PC-3 (cell line): ENCODE results near the gene SMIM14. TPM values are rescaled to one million over a fixed set of nuclear protein-coding genes. Genes with fewer than 3 reads are reported as not detected.

Experiments used
- ATAC-seq: fragments of 200-7000 bp; cut with Tn5 transposase; 2 replicates; pipeline ENCODE4 v1.9.1; 2020; ENCODE audit warnings: mild to moderate bottlenecking, moderate library complexity
- BruUV-seq: library from RNA; stranded (reverse); fragments of 400-500 nt; replicated peaks from 2 replicates; lab custom pipeline; 2021; lab: Mats Ljungman, UMichigan
- CTCF ChIA-PET: fragments of 300-600 bp; sonication (Branson Sonifier 250); formaldehyde crosslinking; loops from one replicate; lab custom pipeline; 2022; ENCODE audit warnings: antibody characterized with exemption; lab: Charles Lee
- POLR2A ChIA-PET: fragments of 300-600 bp; sonication (Branson Sonifier 250); formaldehyde crosslinking; loops from one replicate; lab custom pipeline; 2022; ENCODE audit warnings: antibody characterized with exemption; ENCODE audit not compliant: unreplicated experiment; lab: Charles Lee
- DNase-seq: peaks from one replicate; pipeline ENCODE4 v3.0.0-alpha.2; 2015
- H2AFZ ChIP-seq: fragments of 300-600 bp; sonication (generic); 2 replicates; pipeline ENCODE4 v1.6.0; 2016; ENCODE audit warnings: antibody characterized with exemption, low read length
- H3F3A ChIP-seq: fragments of 300-600 bp; sonication (generic); one replicate; pipeline ENCODE4 v1.6.0; 2017; ENCODE audit warnings: antibody characterized with exemption, low read length, control low read depth, mild to moderate bottlenecking; ENCODE audit not compliant: unreplicated experiment
- H3K27ac ChIP-seq: fragments of 300-600 bp; sonication (generic); 2 replicates; pipeline ENCODE4 v1.5.1; 2016; ENCODE audit warnings: mild to moderate bottlenecking, low read length
- H3K27me3 ChIP-seq: fragments of 300-600 bp; sonication (generic); 2 replicates; pipeline ENCODE4 v1.6.1; 2016; ENCODE audit warnings: low read length, mixed read lengths
- H3K36me3 ChIP-seq: fragments of 300-600 bp; sonication (generic); 2 replicates; pipeline ENCODE4 v1.6.1; 2016; ENCODE audit warnings: low read depth, mixed run types, low read length, mixed read lengths
- H3K4me1 ChIP-seq: fragments of 300-600 bp; sonication (generic); 2 replicates; pipeline ENCODE4 v1.5.1; 2016; ENCODE audit warnings: low read length; ENCODE audit not compliant: insufficient read depth
- H3K4me2 ChIP-seq: fragments of 300-600 bp; sonication (generic); 2 replicates; pipeline ENCODE4 v1.6.0; 2016; ENCODE audit warnings: low read length
- H3K4me3 ChIP-seq: fragments of 300-600 bp; sonication (generic); 2 replicates; pipeline ENCODE4 v1.5.1; 2016; ENCODE audit warnings: mild to moderate bottlenecking, low read length, mixed read lengths
- H3K79me2 ChIP-seq: fragments of 300-600 bp; sonication (generic); 2 replicates; pipeline ENCODE4 v1.6.1; 2017; ENCODE audit warnings: low read length, mixed read lengths
- H3K9ac ChIP-seq: fragments of 300-600 bp; sonication (generic); 2 replicates; pipeline ENCODE4 v1.6.0; 2016; ENCODE audit warnings: mild to moderate bottlenecking, low read length
- H3K9me2 ChIP-seq: fragments of 300-600 bp; sonication (generic); replicated peaks from 2 replicates; pipeline ENCODE4 v1.6.1; 2016; ENCODE audit warnings: mixed run types, low read length, mixed read lengths
- H3K9me3 ChIP-seq: fragments of 300-600 bp; sonication (generic); 2 replicates; pipeline ENCODE4 v1.6.1; 2016; ENCODE audit warnings: low read length, mixed read lengths
- H4K20me1 ChIP-seq: fragments of 300-600 bp; sonication (generic); 2 replicates; pipeline ENCODE4 v1.6.1; 2016; ENCODE audit warnings: low read length, mixed read lengths
- EZH2 ChIP-seq: fragments of 300-600 bp; sonication (generic); IDR thresholded peaks from one replicate; pipeline ENCODE4 v1.6.1; 2017; ENCODE audit warnings: antibody characterized with exemption, mild to moderate bottlenecking, low read length; ENCODE audit not compliant: unreplicated experiment
- EZH2phosphoT487 ChIP-seq: fragments of 300-600 bp; sonication (generic); IDR thresholded peaks from 2 replicates; pipeline ENCODE4 v1.6.1; 2018; ENCODE audit warnings: mild to moderate bottlenecking, antibody characterized with exemption, low read length, borderline replicate concordance
- intact Hi-C: fragments of 100-400 bp; cut with micrococcal nuclease; formaldehyde crosslinking; loops from 2 replicates; pipeline ENCODE4 v1.9.0; 2023
- total RNA-seq: library from RNA; depleted of rRNA; stranded (reverse); fragments of >200 nt; gene quantifications from 2 replicates; pipeline ENCODE4 v1.2.3, GENCODE V29; 2014
- TF ChIP-seq, protein P1 (sequence below): fragments of 300-600 bp; sonication (generic); conservative IDR thresholded peaks from 2 replicates; pipeline ENCODE4 v1.5.1; 2017; ENCODE audit warnings: antibody characterized with exemption, low read depth, mild to moderate bottlenecking, low read length

SMIM14 gene
- total RNA-seq, 1 experiment from 2014 or later = 4.8 TPM

DNA sequence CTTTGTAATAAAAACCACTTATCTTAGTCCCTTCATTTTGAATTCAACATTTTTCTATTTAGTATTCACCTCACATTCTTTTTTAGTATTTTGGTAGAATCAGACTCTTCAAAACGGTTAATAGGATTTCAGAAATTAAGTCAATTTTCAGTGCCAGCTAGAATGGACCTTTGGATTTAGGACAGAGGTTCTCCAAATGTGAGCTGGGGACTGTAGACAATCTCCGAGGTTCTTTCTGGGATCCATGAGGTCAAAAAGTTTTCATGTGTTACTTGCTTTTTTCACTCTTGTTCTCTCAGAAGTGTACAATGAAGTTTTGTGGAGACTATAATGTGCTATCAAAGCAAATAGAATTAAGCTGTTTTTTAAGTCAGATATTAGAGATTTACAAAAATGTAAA lies 109.1 kb downstream of the SMIM14 start:
- DNase-seq (no peak), ATAC-seq (no peak)
- no peaks in the 10 kb centered on the region for H3F3A ChIP-seq
- peaks cover 13% of the 10 kb centered on the region for H3K4me1 ChIP-seq
- CTCF ChIA-PET = no interaction called here
- intact Hi-C loops = loop anchor here (5.0 kb wide), 2 partner anchors 43 to 62 kb away; no protein-coding TSS in a partner anchor
- H4K20me1 ChIP-seq = no peaks in the 10 kb centered on the region
- no peaks in the 10 kb centered on the region for H3K9me2 ChIP-seq
- no peak overlapping the region for H2AFZ ChIP-seq
- no peak for TF ChIP-seq EZH2phosphoT487
- TF ChIP-seq, protein P1, sequence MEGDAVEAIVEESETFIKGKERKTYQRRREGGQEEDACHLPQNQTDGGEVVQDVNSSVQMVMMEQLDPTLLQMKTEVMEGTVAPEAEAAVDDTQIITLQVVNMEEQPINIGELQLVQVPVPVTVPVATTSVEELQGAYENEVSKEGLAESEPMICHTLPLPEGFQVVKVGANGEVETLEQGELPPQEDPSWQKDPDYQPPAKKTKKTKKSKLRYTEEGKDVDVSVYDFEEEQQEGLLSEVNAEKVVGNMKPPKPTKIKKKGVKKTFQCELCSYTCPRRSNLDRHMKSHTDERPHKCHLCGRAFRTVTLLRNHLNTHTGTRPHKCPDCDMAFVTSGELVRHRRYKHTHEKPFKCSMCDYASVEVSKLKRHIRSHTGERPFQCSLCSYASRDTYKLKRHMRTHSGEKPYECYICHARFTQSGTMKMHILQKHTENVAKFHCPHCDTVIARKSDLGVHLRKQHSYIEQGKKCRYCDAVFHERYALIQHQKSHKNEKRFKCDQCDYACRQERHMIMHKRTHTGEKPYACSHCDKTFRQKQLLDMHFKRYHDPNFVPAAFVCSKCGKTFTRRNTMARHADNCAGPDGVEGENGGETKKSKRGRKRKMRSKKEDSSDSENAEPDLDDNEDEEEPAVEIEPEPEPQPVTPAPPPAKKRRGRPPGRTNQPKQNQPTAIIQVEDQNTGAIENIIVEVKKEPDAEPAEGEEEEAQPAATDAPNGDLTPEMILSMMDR = no peak
- TF ChIP-seq EZH2 = no peak
- no peak overlapping the region for H3K4me3 ChIP-seq
- H3K27ac ChIP-seq = no peak overlapping the region
- peaks cover 32% of the 10 kb centered on the region for H3K79me2 ChIP-seq
- BruUV-seq = no TSS peak
- peaks cover 14% of the 10 kb centered on the region for H3K36me3 ChIP-seq
- no peaks in the 10 kb centered on the region for H3K9me3 ChIP-seq
- H3K9ac ChIP-seq = no peak overlapping the region
- H3K27me3 ChIP-seq = no peaks in the 10 kb centered on the region
- peak overlapping the region; percentile 96 for H3K4me2 ChIP-seq
- POLR2A ChIA-PET = interaction anchor here (0.6 kb wide), 1 partner anchor 9 kb away, joined by 3 read pairs; no protein-coding TSS in a partner anchor

DNA sequence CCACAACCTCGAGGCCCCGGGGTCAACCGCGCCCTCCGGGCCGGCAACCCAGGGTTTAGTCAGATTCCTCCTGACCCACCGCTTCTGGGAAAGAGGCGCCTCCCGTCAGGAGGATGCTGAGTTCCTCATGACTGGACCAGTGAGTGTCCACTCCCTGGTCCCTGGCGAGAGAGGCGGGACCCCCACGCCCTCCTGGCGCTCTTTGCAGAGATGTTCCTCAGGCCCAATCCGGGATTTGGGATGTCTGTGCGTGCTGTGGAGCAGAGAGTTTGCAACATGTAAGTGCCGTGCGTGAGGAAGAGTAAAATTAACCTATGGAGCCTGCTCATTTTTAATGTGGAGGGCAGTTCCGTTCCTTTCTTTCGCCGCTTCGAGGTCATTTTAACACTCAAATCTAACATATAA lies 110.6 kb downstream of the SMIM14 start:
- Histone ChIP-seq H3K79me2 (peaks cover 47% of the 10 kb centered on the region), H3K9me3 (no peaks in the 10 kb centered on the region), H3K4me1 (peaks cover 20% of the 10 kb centered on the region), H3K36me3 (peaks cover 14% of the 10 kb centered on the region), H3F3A (no peaks in the 10 kb centered on the region), H4K20me1 (no peaks in the 10 kb centered on the region), H3K9me2 (no peaks in the 10 kb centered on the region), H2AFZ (peak overlapping the region; percentile 75), H3K4me2 (peak overlapping the region; percentile 96), H3K4me3 (peak overlapping the region; percentile 95), H3K27ac (peak overlapping the region; percentile 89), H3K9ac (peak overlapping the region; percentile 93), H3K27me3 (no peaks in the 10 kb centered on the region)
- TF ChIP-seq EZH2phosphoT487 = no peak
- TF ChIP-seq EZH2 = no peak
- TF ChIP-seq, protein P1 = no peak
- ChIA-PET POLR2A (interaction anchor here (0.6 to 1.4 kb wide), 8 partner anchors 13 to 209 kb away, joined by 3 to 26 read pairs (median 6); partner anchors contain the start of gene SMIM14), CTCF (no interaction called here)
- ATAC-seq = peak; percentile 49
- DNase-seq = peak; percentile 64
- intact Hi-C loops = loop anchor here (5.0 kb wide), 2 partner anchors 44 to 61 kb away; no protein-coding TSS in a partner anchor
- TSS peak; percentile 76 for BruUV-seq
